GM12878 (cell line): ENCODE measurements around the gene ADAT3. TPM values are rescaled to one million over a fixed set of nuclear protein-coding genes. Genes with fewer than 3 reads are reported as not detected.

Experiments
- ATAC-seq: fragments of 200-7000 bp; cut with Tn5 transposase; 3 replicates; pipeline ENCODE4 v1.9.1; 2020; ENCODE audit warnings: mild to moderate bottlenecking, moderate library complexity
- BruUV-seq: library from RNA; stranded (reverse); fragments of 400-500 nt; replicated peaks from 2 replicates; lab custom pipeline; 2021; lab: Mats Ljungman, UMichigan
- CTCF ChIA-PET: fragments of 300-600 bp; sonication (Branson Sonifier 250); formaldehyde crosslinking; extraction: SDS; loops from one replicate; lab custom pipeline; 2021; ENCODE audit warnings: inconsistent platforms; lab: Yijun Ruan, JAX
- POLR2A ChIA-PET: fragments of 350-600 bp; formaldehyde crosslinking; extraction: SDS; loops from one replicate; lab custom pipeline; 2021; ENCODE audit warnings: inconsistent platforms; lab: Charles Lee
- RAD21 ChIA-PET: fragments of 300-600 bp; sonication (Branson Sonifier 250); formaldehyde crosslinking; loops from one replicate; lab custom pipeline; 2023; ENCODE audit warnings: antibody characterized with exemption; ENCODE audit not compliant: unreplicated experiment; lab: Charles Lee
- SMC1A ChIA-PET: fragments of 300-600 bp; sonication (Branson Sonifier 250); formaldehyde crosslinking; loops from one replicate; lab custom pipeline; 2023; ENCODE audit not compliant: unreplicated experiment, uncharacterized antibody; lab: Charles Lee
- DNase-seq: peaks from one replicate; pipeline ENCODE4 v3.0.0-alpha.2; 2011; ENCODE audit warnings: low read depth, low spot score
- FAIRE-seq: peaks from 3 replicates; lab custom pipeline; 2011; peaks lifted over from hg19 to GRCh38; lab: Jason Lieb, UNC
- H2AFZ ChIP-seq: 2 replicates; pipeline ENCODE4 v1.6.0; 2011; ENCODE audit warnings: low read depth, low read length, control low read depth; ENCODE audit not compliant: control insufficient read depth
- H3K27ac ChIP-seq: 2 replicates; pipeline ENCODE4 v1.5.1; 2011; ENCODE audit warnings: control low read depth; ENCODE audit not compliant: control insufficient read depth, insufficient read depth
- H3K27me3 ChIP-seq, 2 experiments: replicated peaks in 1 of 2; 2 replicates each; pipeline versions ENCODE4 v1.6.0 to v1.6.1; 2011; ENCODE audit warnings: low read length in 1 of 2; ENCODE audit not compliant: control insufficient read depth in 2 of 2, insufficient read depth in 2 of 2
- H3K36me3 ChIP-seq, 2 experiments: 2 replicates each; pipeline ENCODE4 v1.5.1; 2011; ENCODE audit warnings: low read length in 1 of 2; ENCODE audit not compliant: control insufficient read depth in 2 of 2, insufficient read depth in 2 of 2
- H3K4me1 ChIP-seq: 2 replicates; pipeline ENCODE4 v1.6.1; 2011; ENCODE audit warnings: mild to moderate bottlenecking, low read length, moderate library complexity, mixed read lengths; ENCODE audit not compliant: control insufficient read depth, insufficient read depth
- H3K4me2 ChIP-seq: 2 replicates; pipeline ENCODE4 v1.6.0; 2011; ENCODE audit warnings: control low read depth; ENCODE audit not compliant: control insufficient read depth, insufficient read depth
- H3K4me3 ChIP-seq: fragments of 200-600 bp; sonication (generic); 2 replicates; pipeline ENCODE4 v1.5.1; 2016
- H3K79me2 ChIP-seq: 2 replicates; pipeline ENCODE4 v1.6.0; 2011; ENCODE audit warnings: low read length; ENCODE audit not compliant: control insufficient read depth, insufficient read depth
- H3K9ac ChIP-seq: 2 replicates; pipeline ENCODE4 v1.8.0; 2011; ENCODE audit warnings: low read length, control low read depth, mixed read lengths; ENCODE audit not compliant: control insufficient read depth, insufficient read depth
- H3K9me3 ChIP-seq: replicated peaks from 3 replicates; pipeline ENCODE4 v1.5.1; 2011; ENCODE audit warnings: mild to moderate bottlenecking, low read length; ENCODE audit not compliant: control insufficient read depth, insufficient read depth
- H4K20me1 ChIP-seq: 2 replicates; pipeline ENCODE4 v1.6.0; 2011; ENCODE audit not compliant: control insufficient read depth, insufficient read depth
- BACH1 ChIP-seq: fragments of 450-650 bp; IDR thresholded peaks from 2 replicates; pipeline ENCODE4 v1.6.1; 2017; ENCODE audit warnings: mild to moderate bottlenecking, borderline replicate concordance
- FOXK2 ChIP-seq: fragments of 450-650 bp; IDR thresholded peaks from 2 replicates; pipeline ENCODE4 v1.6.1; 2017; ENCODE audit warnings: mild to moderate bottlenecking, moderate library complexity
- FOXM1 ChIP-seq: IDR thresholded peaks from 2 replicates; pipeline ENCODE4 v1.6.1; 2012; ENCODE audit warnings: low read depth, mild to moderate bottlenecking, inconsistent platforms, low read length, moderate library complexity
- HSF1 ChIP-seq: fragments of 150-350 bp; IDR thresholded peaks from 2 replicates; pipeline ENCODE4 v1.6.1; 2014; ENCODE audit warnings: mild to moderate bottlenecking, low read depth, low read length
- PML ChIP-seq: IDR thresholded peaks from 2 replicates; pipeline ENCODE4 v1.6.1; 2012; ENCODE audit warnings: low read length, inconsistent platforms
- POLR2AphosphoS5 ChIP-seq: IDR thresholded peaks from 2 replicates; pipeline ENCODE4 v1.6.1; 2011; ENCODE audit warnings: mild to moderate bottlenecking, low read length, inconsistent platforms
- SIX5 ChIP-seq: IDR thresholded peaks from 2 replicates; pipeline ENCODE4 v1.6.1; 2011; ENCODE audit warnings: mild to moderate bottlenecking, low read depth, low read length, moderate library complexity; ENCODE audit not compliant: severe bottlenecking
- ZNF217 ChIP-seq: fragments of 450-650 bp; IDR thresholded peaks from 2 replicates; pipeline ENCODE4 v1.6.1; 2017; ENCODE audit warnings: antibody characterized with exemption, mild to moderate bottlenecking
- WGBS: methylation state at CpG from one replicate; pipeline ENCODE4 v1.1.6; 2016; ENCODE audit warnings: low lambda C conversion rate; ENCODE audit not compliant: insufficient replicate concordance, insufficient coverage; ENCODE audit errors: missing lambda C conversion rate; 5-methylcytosine and 5-hydroxymethylcytosine counted together
- in situ Hi-C: fragments of 300-500 bp; cut with MboI; formaldehyde crosslinking; loops from 9 replicates; pipeline ENCODE4 v1.14.3; 2018; ENCODE audit warnings: mixed read lengths
- intact Hi-C: fragments of 100-400 bp; cut with micrococcal nuclease; formaldehyde crosslinking; loops from one replicate; pipeline ENCODE4 v1.14.2; 2022; ENCODE audit not compliant: unreplicated experiment
- polyA plus RNA-seq, 11 experiments: library from polyadenylated mRNA; depleted of rRNA in 4 of 11; unstranded in 6 of 11; stranded (reverse) in 5 of 11; fragments of >200 nt; fragmentation: Nextera tagmentation in 4 of 11; fragmentation: Illumina TruSeq in 1 of 11; extraction: Ambion mirVana in 4 of 11; extraction: Trizol in 1 of 11; gene quantifications; 1 replicate in 1 of 11; 2 replicates in 10 of 11; pipeline versions ENCODE4 v1.2.1 to v1.2.3, GENCODE V29; 2011 to 2016; ENCODE audit warnings: inconsistent platforms in 2 of 11, missing spikeins in 2 of 11, low read depth in 1 of 11
- total RNA-seq, 4 experiments: library from RNA; depleted of rRNA in 3 of 4; stranded (reverse); fragments of >200 nt in 3 of 4; fragmentation: Illumina TruSeq in 1 of 4; extraction: Trizol in 1 of 4; gene quantifications; 2 replicates each; pipeline versions ENCODE4 v1.2.1 to v1.2.3, GENCODE V29; 2013 to 2021

The ADAT3 gene
- total and polyA plus RNA-seq, 10 of the 15 experiments (the other 5 are each of a cell fraction or from before 2014, with no cell fraction given) = 0.27 to 11.8 (median 7.7) TPM; not detected in 3

- no peak for TF ChIP-seq FOXM1
- TF ChIP-seq FOXK2 = no peak
- TF ChIP-seq HSF1 = no peak
- peak; percentile 84 for TF ChIP-seq BACH1
- TF ChIP-seq PML = no peak
- TF ChIP-seq ZNF217 = peak; percentile 61; the same call in 1 of the 2 replicates
- TF ChIP-seq SIX5 = no peak
These were observed 48.2 kb upstream of the ADAT3 start (continued) for GRCh38 chr19:1856698-1857603.

DNA sequence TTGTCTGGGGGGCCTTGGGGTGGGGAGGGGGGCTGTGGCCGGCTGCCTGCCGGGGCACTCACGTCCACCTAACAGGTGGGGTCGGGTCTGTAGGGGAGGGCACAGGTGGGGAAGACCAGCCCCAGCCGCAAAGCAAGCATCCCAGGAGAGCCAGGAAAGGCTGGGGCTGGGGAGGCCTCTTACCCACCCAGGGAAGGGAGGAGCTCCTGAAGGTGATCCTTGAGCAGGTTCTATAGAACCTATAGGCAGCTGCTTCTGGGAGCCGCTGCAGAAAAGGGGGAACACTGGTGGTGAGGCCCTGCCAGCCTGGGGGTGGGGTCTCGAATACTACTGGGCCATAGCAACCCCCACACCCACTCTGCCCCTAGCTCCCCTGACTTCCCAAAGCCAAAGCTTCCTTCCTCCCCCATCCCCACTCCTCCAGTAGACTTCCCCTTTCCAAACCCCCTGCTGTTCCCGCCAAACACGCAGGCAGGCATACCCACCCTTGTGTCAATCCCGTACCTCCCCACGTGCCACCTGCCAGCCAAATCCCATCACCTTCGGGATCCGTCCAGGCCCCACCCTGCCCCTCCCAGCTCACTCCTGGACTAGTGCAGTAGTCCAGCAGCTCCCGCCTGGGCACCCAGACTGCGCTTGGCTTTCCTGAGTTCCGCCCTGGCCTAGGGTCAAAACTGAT is 47.4 kb upstream of the ADAT3 start:
- no peak for DNase-seq
- H4K20me1 ChIP-seq = peaks cover 7% of the 10 kb centered on the region; the same call in 1 of the 2 replicates
- H3K27ac ChIP-seq = peak overlapping the region; percentile 87; the same call in 1 of the 2 replicates
- peak overlapping the region; percentile 97 for H3K4me2 ChIP-seq
- H3K36me3 ChIP-seq = peaks cover 0 to 1% of the 10 kb centered on the region in 2 experiments; a peak in 2 of 4 replicates
- H3K79me2 ChIP-seq = peaks cover 87% of the 10 kb centered on the region
- no peak for FAIRE-seq
- peaks cover 20% of the 10 kb centered on the region for H3K4me1 ChIP-seq
- no peak for TF ChIP-seq POLR2AphosphoS5
- peak overlapping the region; percentile 64; the same call in 1 of the 2 replicates for H3K9ac ChIP-seq
- RAD21 ChIA-PET = interaction anchor here (0.7 to 1.5 kb wide), 2 partner anchors 17 to 194 kb away, joined by 3 to 6 read pairs; no protein-coding TSS in a partner anchor
- H3K4me3 ChIP-seq = peak overlapping the region; percentile 82
- 62% methylated on average over 12 of the region's 16 CpGs for WGBS
- no peaks in the 10 kb centered on the region for H3K27me3 ChIP-seq
- H3K9me3 ChIP-seq = no peaks in the 10 kb centered on the region
- POLR2A ChIA-PET = interaction anchor here (0.6 to 2.6 kb wide), 4 partner anchors 11 to 237 kb away, joined by 3 to 15 read pairs (median 6); partner anchors contain the start of genes ADAT3 and SCAMP4
- intact Hi-C loops = no loop called here
- in situ Hi-C loops = loop anchor here (25.0 kb wide), 1 partner anchor 1505 kb away; the partner anchor contains the start of gene NFIC
- CTCF ChIA-PET = interaction anchor here (0.7 to 2.8 kb wide), 3 partner anchors 9 to 72 kb away, joined by 3 to 11 read pairs (median 3); partner anchors contain the start of gene REXO1
- no peak overlapping the region for H2AFZ ChIP-seq
- BruUV-seq = no TSS peak
- no peak for ATAC-seq
- SMC1A ChIA-PET = interaction anchor here (1.2 kb wide), 1 partner anchor 40 kb away, joined by 4 read pairs; no protein-coding TSS in a partner anchor
